ENCODE data around the gene NXNL2.

NXNL2 gene

GRCh38 chr9:88533951-88534455 is 975 bp upstream of the NXNL2 start:
- DNase-seq = no peak

GRCh38 chr9:88535226-88536022 is 446 bp downstream of the NXNL2 start:
- DNase-seq = no peak

- DNase-seq = no peak
Observed at GRCh38 chr9:88536023-88536324, 996 bp downstream of the NXNL2 start.

- no peak for DNase-seq
Observed at GRCh38 chr9:88536951-88537760, 2.2 kb downstream of the NXNL2 start.

- DNase-seq = no peak
Observed at GRCh38 chr9:88537761-88538091, 2.7 kb downstream of the NXNL2 start.

GRCh38 chr9:88538311-88539085 is 3.5 kb downstream of the NXNL2 start:
- DNase-seq = no peak

- DNase-seq = no peak
Observed at GRCh38 chr9:88539246-88539645, 4.3 kb downstream of the NXNL2 start.

- DNase-seq = no peak
Observed at GRCh38 chr9:88540251-88540763, 5.3 kb downstream of the NXNL2 start.

GRCh38 chr9:88544245-88544644 is 9.3 kb downstream of the NXNL2 start:
- no peak for DNase-seq

- no peak for DNase-seq
Observed at GRCh38 chr9:88551546-88552137, 16.7 kb downstream of the NXNL2 start.

GRCh38 chr9:88553350-88553749 is 18.4 kb downstream of the NXNL2 start:
- no peak for DNase-seq

GRCh38 chr9:88555268-88555980 is 20.4 kb downstream of the NXNL2 start:
- no peak for DNase-seq

- no peak for DNase-seq
Observed at GRCh38 chr9:88559661-88560060, 24.7 kb downstream of the NXNL2 start.

- DNase-seq = no peak
Observed at GRCh38 chr9:88567870-88568269, 32.9 kb downstream of the NXNL2 start.

- no peak for DNase-seq
Observed at GRCh38 chr9:88571419-88571818, 36.4 kb downstream of the NXNL2 start.

GRCh38 chr9:88572684-88573083 is 37.7 kb downstream of the NXNL2 start:
- DNase-seq = no peak

- no peak for DNase-seq
Observed at GRCh38 chr9:88574953-88575352, 40.0 kb downstream of the NXNL2 start.

GRCh38 chr9:88577256-88578120 is 42.5 kb downstream of the NXNL2 start:
- DNase-seq = no peak

- DNase-seq = peak; percentile 58
Observed at GRCh38 chr9:88578121-88579049, 43.4 kb downstream of the NXNL2 start.
